ENCODE results near the gene VLDLR. TPM values are rescaled to one million over a fixed set of nuclear protein-coding genes. Genes with fewer than 3 reads are reported as not detected.

VLDLR gene
- total RNA-seq, 1 donor from 2014 or later = 106 TPM

GRCh38 chr9:2618289-2618688, 3.3 kb upstream of the VLDLR start:
- no peak for TF ChIP-seq CTCF (IDR thresholded peaks at IDR 0.05)
- H3K36me3 Mint-ChIP-seq (ENCODE audit: low read depth) = no peaks in the 10 kb centered on the region
- H3K27ac Mint-ChIP-seq (ENCODE audit: unreplicated experiment) = no peak overlapping the region
- H3K27me3 Mint-ChIP-seq (ENCODE audit: low read depth) = no peaks in the 10 kb centered on the region
- H3K4me3 Mint-ChIP-seq (ENCODE audit: unreplicated experiment) = no peak overlapping the region
- H3K4me1 Mint-ChIP-seq (ENCODE audit: low read depth) = peaks cover 18% of the 10 kb centered on the region
- no peak for DNase-seq (ENCODE audit: low spot score)
- no peaks in the 10 kb centered on the region for H3K9me3 Mint-ChIP-seq (ENCODE audit: low read depth)

- Mint-ChIP-seq H3K36me3 (ENCODE audit: low read depth) (no peaks in the 10 kb centered on the region), H3K27me3 (ENCODE audit: low read depth) (no peaks in the 10 kb centered on the region), H3K9me3 (ENCODE audit: low read depth) (no peaks in the 10 kb centered on the region), H3K4me3 (ENCODE audit: unreplicated experiment) (peak overlapping the region; percentile 92), H3K27ac (ENCODE audit: unreplicated experiment) (peak overlapping the region; percentile 94), H3K4me1 (ENCODE audit: low read depth) (peaks cover 39% of the 10 kb centered on the region)
- peak; percentile 39 for TF ChIP-seq CTCF (IDR thresholded peaks at IDR 0.05)
- peak; percentile 91 for DNase-seq (ENCODE audit: low spot score)
Observed at GRCh38 chr9:2620919-2621721, 467 bp upstream of the VLDLR start.

- Mint-ChIP-seq H3K4me1 (ENCODE audit: low read depth) (peaks cover 39% of the 10 kb centered on the region), H3K36me3 (ENCODE audit: low read depth) (no peaks in the 10 kb centered on the region), H3K27me3 (ENCODE audit: low read depth) (no peaks in the 10 kb centered on the region), H3K27ac (ENCODE audit: unreplicated experiment) (peak overlapping the region; percentile 94), H3K9me3 (ENCODE audit: low read depth) (no peaks in the 10 kb centered on the region), H3K4me3 (ENCODE audit: unreplicated experiment) (peak overlapping the region; percentile 92)
- DNase-seq (ENCODE audit: low spot score) = no peak
- peak; percentile 35 for TF ChIP-seq CTCF (IDR thresholded peaks at IDR 0.05)
Observed at GRCh38 chr9:2622461-2623287, 1.1 kb downstream of the VLDLR start.

- Mint-ChIP-seq H3K4me3 (ENCODE audit: unreplicated experiment) (peak overlapping the region; percentile 92), H3K27me3 (ENCODE audit: low read depth) (no peaks in the 10 kb centered on the region), H3K4me1 (ENCODE audit: low read depth) (peaks cover 41% of the 10 kb centered on the region), H3K9me3 (ENCODE audit: low read depth) (no peaks in the 10 kb centered on the region), H3K36me3 (ENCODE audit: low read depth) (no peaks in the 10 kb centered on the region), H3K27ac (ENCODE audit: unreplicated experiment) (peak overlapping the region; percentile 94)
- no peak for TF ChIP-seq CTCF (IDR thresholded peaks at IDR 0.05)
- no peak for DNase-seq (ENCODE audit: low spot score)
Observed at GRCh38 chr9:2623288-2624050, 1.9 kb downstream of the VLDLR start.

Measured in chondrocyte (in vitro differentiated cells).